Measurements from ENCODE around the gene TMEM198. TPM values are rescaled to one million over a fixed set of nuclear protein-coding genes. Genes with fewer than 3 reads are reported as not detected.

The TMEM198 gene
- total and polyA plus RNA-seq, 2 of the 4 experiments (the other 2 are of a cell fraction) = 0.18 to 2.2 TPM

DNA sequence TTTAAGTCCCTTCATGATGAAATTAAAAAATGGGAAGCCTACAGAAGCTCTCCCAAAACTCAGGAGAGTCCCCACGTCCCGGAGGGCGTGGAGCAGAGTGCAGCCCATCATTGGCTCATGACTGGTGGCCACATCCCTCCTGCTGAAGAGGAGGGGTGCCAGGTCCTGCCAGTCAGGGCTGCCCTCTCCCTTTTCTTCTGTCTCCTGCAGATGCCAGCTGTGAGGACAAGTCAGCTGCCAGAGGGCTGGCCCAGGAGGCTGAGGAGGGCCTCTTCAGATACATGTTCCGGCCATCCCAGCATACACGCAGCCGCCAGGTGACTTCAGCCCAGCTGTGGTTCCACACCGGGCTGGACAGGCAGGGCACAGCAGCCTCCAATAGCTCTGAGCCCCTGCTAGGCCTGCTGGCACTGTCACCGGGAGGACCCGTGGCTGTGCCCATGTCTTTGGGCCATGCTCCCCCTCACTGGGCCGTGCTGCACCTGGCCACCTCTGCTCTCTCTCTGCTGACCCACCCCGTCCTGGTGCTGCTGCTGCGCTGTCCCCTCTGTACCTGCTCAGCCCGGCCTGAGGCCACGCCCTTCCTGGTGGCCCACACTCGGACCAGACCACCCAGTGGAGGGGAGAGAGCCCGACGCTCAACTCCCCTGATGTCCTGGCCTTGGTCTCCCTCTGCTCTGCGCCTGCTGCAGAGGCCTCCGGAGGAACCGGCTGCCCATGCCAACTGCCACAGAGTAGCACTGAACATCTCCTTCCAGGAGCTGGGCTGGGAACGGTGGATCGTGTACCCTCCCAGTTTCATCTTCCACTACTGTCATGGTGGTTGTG lies 30.9 kb downstream of the TMEM198 start:
- Histone ChIP-seq H3K4me2 (ENCODE audit: low read depth, low read length) (no peak overlapping the region), H2BK120ac (ENCODE audit: low read depth, low read length) (no peak overlapping the region), H3K79me1 (ENCODE audit: low read depth in 1 of 2, low read length in 2 of 2) (peaks cover 7 to 8% of the 10 kb centered on the region in 2 experiments), H2BK5ac (ENCODE audit: low read depth, low read length, poor library complexity, severe bottlenecking) (no peak overlapping the region), H3K9me3 (ENCODE audit: control insufficient read depth, insufficient read depth, low read length) (no peaks in the 10 kb centered on the region), H2AK5ac (ENCODE audit: low read depth, low read length) (no peak overlapping the region), H4K8ac (ENCODE audit: low read depth in 2 of 2, low read length in 2 of 2) (no peak overlapping the region), H4K20me1 (ENCODE audit: insufficient read depth, low read length) (no peaks in the 10 kb centered on the region), H2BK15ac (ENCODE audit: low read depth, low read length) (no peak overlapping the region), H3K36me3 (ENCODE audit: control insufficient read depth, insufficient read depth, low read length) (peaks cover 2% of the 10 kb centered on the region; the same call in 1 of the 2 replicates), H3K4me1 (ENCODE audit: control insufficient read depth, insufficient read depth, low read length) (peaks cover 18% of the 10 kb centered on the region), H3K9me1 (ENCODE audit: insufficient read depth, low read length) (peaks cover 2% of the 10 kb centered on the region; the same call in 1 of the 2 replicates), H3K14ac (replicated peaks; ENCODE audit: low read depth, low read length) (no peak overlapping the region), H3K56ac (ENCODE audit: extremely low read depth, insufficient read depth, low read length) (no peak overlapping the region), H3K27me3 (ENCODE audit: control insufficient read depth, insufficient read depth, low read length) (peaks cover 14% of the 10 kb centered on the region), H3K27ac (ENCODE audit: insufficient read depth, low read length) (no peak overlapping the region), H3K4me3 (ENCODE audit: insufficient read depth, low read depth, low read length) (no peak overlapping the region), H2AK9ac (replicated peaks; ENCODE audit: low read depth, low read length, poor library complexity) (no peak overlapping the region), H4K5ac (ENCODE audit: low read depth, low read length) (no peak overlapping the region), H3K4ac (ENCODE audit: low read depth, low read length) (no peak overlapping the region), H3K23ac (ENCODE audit: low read depth, low read length) (no peak overlapping the region), H3K18ac (ENCODE audit: low read depth, low read length) (no peak overlapping the region), H2AFZ (replicated peaks; ENCODE audit: low read length, poor library complexity) (no peak overlapping the region), H2BK20ac (ENCODE audit: low read depth, low read length) (no peak overlapping the region), H3K9ac (ENCODE audit: low read depth, low read length) (no peak overlapping the region), H4K91ac (ENCODE audit: insufficient read depth, low read depth, low read length) (no peak overlapping the region)
- DNase-seq = no peak
- 73% methylated on average over 14 of the region's 22 CpGs; no CpG with 5 or more reads in 1 of the 2 experiments for WGBS, 2 experiments (ENCODE audit: extremely low coverage in 2 of 2, insufficient read length in 1 of 2)
- ChIA-PET CTCF (no interaction called here), POLR2A (ENCODE audit: unreplicated experiment) (no interaction called here)
- TF ChIP-seq MXI1 (IDR thresholded peaks at IDR 0.05; ENCODE audit: borderline replicate concordance, low read depth, low read length) = no peak
- no peak for TF ChIP-seq CHD1 (IDR thresholded peaks at IDR 0.05; ENCODE audit: low read depth, low read length)
- TF ChIP-seq SMC3 (IDR thresholded peaks at IDR 0.05; ENCODE audit: low read depth, low read length) = no peak
- no peak for ATAC-seq (ENCODE audit: low read depth)
- in situ Hi-C loops (cut with MboI; ENCODE audit: low sequenced_read_pairs) (no loop called here), dilution Hi-C loops (cut with HindIII; ENCODE audit: low sequenced_read_pairs, unreplicated experiment) (no loop called here), intact Hi-C loops (cut with micrococcal nuclease) (no loop called here)
- no TSS peak for BruUV-seq (replicated peaks)

All from IMR-90 (cell line).